SK-N-SH (cell line): ENCODE results near the gene MELTF. TPM values are rescaled to one million over a fixed set of nuclear protein-coding genes. Genes with fewer than 3 reads are reported as not detected.

Experiments used
- CTCF ChIA-PET: fragments of 300-600, 350-600 bp; formaldehyde crosslinking; extraction: SDS; loops from one replicate; lab custom pipeline; 2021; lab: Yijun Ruan, JAX
- POLR2A ChIA-PET: fragments of 350-600 bp; sonication (Branson Sonifier 250); formaldehyde crosslinking; extraction: SDS; loops from one replicate; lab custom pipeline; 2020; ENCODE audit warnings: antibody characterized with exemption, inconsistent platforms; lab: Yijun Ruan, JAX
- DNase-seq: peaks from one replicate; pipeline ENCODE4 v3.0.0; 2012
- H2AFZ ChIP-seq: fragments of 200-600 bp; sonication (generic); 2 replicates; pipeline ENCODE4 v1.8.1; 2016; ENCODE audit warnings: antibody characterized with exemption, mild to moderate bottlenecking, low read depth
- H3F3A ChIP-seq: fragments of 200-600 bp; sonication (generic); replicated peaks from 2 replicates; pipeline ENCODE3; 2016; ENCODE audit warnings: antibody characterized with exemption, mild to moderate bottlenecking; ENCODE audit not compliant: insufficient read depth
- H3K27ac ChIP-seq, 2 experiments: fragments of 200-500 bp in 1 of 2; fragments of 200-600 bp in 1 of 2; sonication (Bioruptor generic) in 1 of 2; sonication (generic), shearing (Covaris generic) in 1 of 2; 2 replicates each; pipeline versions ENCODE4 v1.5.1 to v1.6.1; 2014 to 2016; ENCODE audit warnings: low read depth in 2 of 2, inconsistent platforms in 1 of 2, low read length in 1 of 2, mild to moderate bottlenecking in 1 of 2, mixed read lengths in 1 of 2
- H3K27me3 ChIP-seq: fragments of 200-600 bp; sonication (generic), shearing (Covaris generic); 2 replicates; pipeline ENCODE4 v1.6.1; 2016; ENCODE audit warnings: mixed run types; ENCODE audit not compliant: insufficient read depth
- H3K36me3 ChIP-seq, 2 experiments: fragments of 200-500 bp in 1 of 2; fragments of 200-600 bp in 1 of 2; sonication (Bioruptor generic) in 1 of 2; sonication (generic) in 1 of 2; replicated peaks in 1 of 2; 2 replicates each; pipeline versions ENCODE3 to v1.5.1; 2014 to 2016; ENCODE audit warnings: low read length in 1 of 2, mild to moderate bottlenecking in 1 of 2; ENCODE audit not compliant: insufficient read depth in 2 of 2, control insufficient read depth in 1 of 2
- H3K4me1 ChIP-seq, 2 experiments: fragments of 200-500 bp in 1 of 2; fragments of 200-600 bp in 1 of 2; sonication (Bioruptor generic) in 1 of 2; sonication (generic), shearing (Covaris generic) in 1 of 2; 2 replicates each; pipeline versions ENCODE4 v1.5.1 to v1.6.1; 2014 to 2016; ENCODE audit warnings: low read depth in 1 of 2, low read length in 1 of 2, mixed run types in 1 of 2; ENCODE audit not compliant: insufficient read depth in 2 of 2, control insufficient read depth in 1 of 2
- H3K4me2 ChIP-seq: fragments of 200-600 bp; sonication (generic), shearing (Covaris generic); 2 replicates; pipeline ENCODE4 v1.6.1; 2017; ENCODE audit warnings: mixed run types
- H3K4me3 ChIP-seq, 2 experiments: fragments of 200-500 bp in 1 of 2; fragments of 200-600 bp in 1 of 2; sonication (Bioruptor generic) in 1 of 2; sonication (generic), shearing (Covaris generic) in 1 of 2; 2 replicates each; pipeline versions ENCODE4 v1.5.1 to v1.8.1; 2014 to 2016; ENCODE audit warnings: low read depth in 2 of 2, inconsistent platforms in 1 of 2, low read length in 1 of 2, mild to moderate bottlenecking in 1 of 2, mixed read lengths in 1 of 2, moderate library complexity in 1 of 2
- H3K79me2 ChIP-seq: fragments of 200-600 bp; sonication (generic); 2 replicates; pipeline ENCODE4 v1.8.1; 2017; ENCODE audit warnings: mild to moderate bottlenecking; ENCODE audit not compliant: insufficient read depth
- H3K9ac ChIP-seq: fragments of 200-600 bp; sonication (generic); 2 replicates; pipeline ENCODE4 v1.6.1; 2017; ENCODE audit warnings: mixed run types
- H3K9me2 ChIP-seq: fragments of 200-600 bp; sonication (generic); 2 replicates; pipeline ENCODE4 v1.6.1; 2017; ENCODE audit warnings: mixed run types
- H3K9me3 ChIP-seq: fragments of 200-600 bp; sonication (generic); 2 replicates; pipeline ENCODE4 v1.6.1; 2017; ENCODE audit warnings: mixed run types, mild to moderate bottlenecking, moderate library complexity
- H4K20me1 ChIP-seq: fragments of 200-600 bp; sonication (generic); 2 replicates; pipeline ENCODE4 v1.6.1; 2017; ENCODE audit warnings: mild to moderate bottlenecking, mixed run types; ENCODE audit not compliant: insufficient read depth
- FOXJ3 ChIP-seq: sonication (generic); formaldehyde crosslinking; IDR thresholded peaks from 2 replicates; pipeline ENCODE4 v1.5.1; 2020; ENCODE audit warnings: mild to moderate bottlenecking, missing genetic modification reagents
- FOXM1 ChIP-seq: IDR thresholded peaks from 2 replicates; pipeline ENCODE4 v1.4.0; 2012; ENCODE audit warnings: low read depth, mild to moderate bottlenecking
- IRF3 ChIP-seq: fragments of 150-350 bp; IDR thresholded peaks from 2 replicates; pipeline ENCODE4 v1.6.1; 2016; ENCODE audit warnings: mild to moderate bottlenecking, low read depth, low read length
- MEF2A ChIP-seq: IDR thresholded peaks from 2 replicates; pipeline ENCODE4 v1.4.0; 2012; ENCODE audit warnings: low read depth, borderline replicate concordance
- MXI1 ChIP-seq: IDR thresholded peaks from 2 replicates; pipeline ENCODE4 v1.6.1; 2012; ENCODE audit warnings: mild to moderate bottlenecking, low read depth, low read length, improper control_type of control experiment
- NFIC ChIP-seq: IDR thresholded peaks from 2 replicates; pipeline ENCODE4 v1.4.0; 2012; ENCODE audit warnings: borderline replicate concordance
- NRF1 ChIP-seq: IDR thresholded peaks from 2 replicates; pipeline ENCODE4 v1.6.1; 2012; ENCODE audit warnings: low read depth, mild to moderate bottlenecking, low read length
- POLR2AphosphoS5 ChIP-seq: IDR thresholded peaks from 2 replicates; pipeline ENCODE4 v1.6.1; 2012; ENCODE audit warnings: low read depth, low read length
- RAD21 ChIP-seq: IDR thresholded peaks from 2 replicates; pipeline ENCODE4 v1.6.1; 2012; ENCODE audit warnings: mild to moderate bottlenecking, low read length
- RCOR1 ChIP-seq: fragments of 150-350 bp; IDR thresholded peaks from 2 replicates; pipeline ENCODE4 v1.6.1; 2017; ENCODE audit warnings: antibody characterized with exemption, low read length
- RXRA ChIP-seq: IDR thresholded peaks from 2 replicates; pipeline ENCODE4 v1.4.0; 2012; ENCODE audit warnings: low read depth, mild to moderate bottlenecking, borderline replicate concordance
- SIN3A ChIP-seq: IDR thresholded peaks from 2 replicates; pipeline ENCODE4 v1.6.1; 2012; ENCODE audit warnings: low read depth, mild to moderate bottlenecking, low read length, moderate library complexity, borderline replicate concordance
- SMC3 ChIP-seq: IDR thresholded peaks from 2 replicates; pipeline ENCODE4 v1.6.1; 2012; ENCODE audit warnings: low read depth, low read length, improper control_type of control experiment
- TEAD4 ChIP-seq: IDR thresholded peaks from 2 replicates; pipeline ENCODE4 v1.4.0; 2012; ENCODE audit warnings: mild to moderate bottlenecking, borderline replicate concordance; ENCODE audit not compliant: insufficient read depth
- WGBS: methylation state at CpG from one replicate; pipeline ENCODE4 v1.1.6; 2017; ENCODE audit warnings: low lambda C conversion rate; 5-methylcytosine and 5-hydroxymethylcytosine counted together
- polyA plus RNA-seq, 3 experiments: library from polyadenylated mRNA; depleted of rRNA; stranded (reverse); fragments of >200 nt; gene quantifications; 2 replicates each; pipeline ENCODE4 v1.2.3, GENCODE V29; 2012
- TF ChIP-seq, protein P1 (sequence below): IDR thresholded peaks from 2 replicates; pipeline ENCODE4 v1.6.1; 2012; ENCODE audit warnings: mild to moderate bottlenecking, low read depth, low read length, moderate library complexity
- TF ChIP-seq, protein P2 (sequence below): IDR thresholded peaks from 2 replicates; pipeline ENCODE4 v1.4.0; 2012; ENCODE audit warnings: low read depth, borderline replicate concordance
- TF ChIP-seq, protein P3 (sequence below): IDR thresholded peaks from 2 replicates; pipeline ENCODE4 v1.4.0; 2012; ENCODE audit warnings: low read depth
- TF ChIP-seq, protein P4 (sequence below): IDR thresholded peaks from 2 replicates; pipeline ENCODE4; 2012
- TF ChIP-seq, protein P5 (sequence below): fragments of 150-350 bp; IDR thresholded peaks from 2 replicates; pipeline ENCODE4 v1.6.1; 2017; ENCODE audit warnings: antibody characterized with exemption, low read length, low read depth, borderline replicate concordance
- TF ChIP-seq, protein P6 (sequence below): IDR thresholded peaks from 2 replicates; pipeline ENCODE4 v1.4.0; 2012; ENCODE audit warnings: low read depth, borderline replicate concordance

Gene MELTF
- polyA plus RNA-seq, 1 of the 3 experiments (the other 2 are of a cell fraction), result 32.4 TPM

DNA sequence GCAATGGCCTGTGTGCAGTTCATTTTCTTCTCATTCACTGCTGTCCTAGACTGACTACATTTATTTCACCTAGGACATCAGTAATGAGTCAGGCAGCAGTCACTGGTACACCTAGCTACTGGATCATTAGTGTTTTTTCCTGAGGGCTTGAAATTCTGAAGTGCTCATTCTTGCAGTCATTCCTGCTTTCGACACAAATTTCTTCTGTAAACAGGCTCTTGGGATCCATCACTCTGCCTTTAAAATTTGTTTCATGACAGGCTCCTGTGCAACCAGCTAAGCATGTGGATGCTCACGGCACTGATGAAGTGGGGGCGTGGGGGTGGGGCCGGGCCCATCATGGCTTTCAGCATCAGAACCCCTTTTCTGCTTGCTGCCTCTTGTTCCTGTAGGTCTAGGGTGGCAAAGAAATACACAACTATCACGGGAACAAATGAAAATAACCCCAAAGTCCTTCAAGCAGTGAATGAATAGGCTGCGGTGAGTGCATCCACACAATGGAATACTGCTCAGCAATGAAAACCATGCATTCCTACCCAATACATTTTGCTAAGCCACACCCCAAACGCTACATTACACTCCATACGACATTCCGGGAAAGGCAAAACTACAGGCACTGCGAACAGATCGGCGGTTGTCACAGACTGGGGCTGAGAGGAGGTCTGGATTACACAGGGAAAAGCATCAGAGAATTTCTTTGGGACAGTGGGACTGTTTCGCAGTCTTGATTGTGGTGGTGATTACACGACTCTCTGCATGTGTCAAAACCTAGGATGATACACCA is 9.3 kb upstream of the MELTF start:
- Histone ChIP-seq H3K9me3 (no peaks in the 10 kb centered on the region), H3K4me1 (no peaks in the 10 kb centered on the region), H3K36me3 (peaks cover 23 to 25% of the 10 kb centered on the region in 2 experiments), H3K27me3 (no peaks in the 10 kb centered on the region), H3K27ac (no peak overlapping the region; a peak in 1 of 4 replicates), H3F3A (peaks cover 13% of the 10 kb centered on the region), H2AFZ (no peak overlapping the region), H3K9ac (no peak overlapping the region), H3K4me2 (no peak overlapping the region), H3K9me2 (no peaks in the 10 kb centered on the region), H3K79me2 (no peaks in the 10 kb centered on the region), H4K20me1 (no peaks in the 10 kb centered on the region), H3K4me3 (no peak overlapping the region)
- ChIA-PET POLR2A (no interaction called here), CTCF (interaction anchor here (1.0 kb wide), 1 partner anchor 9 kb away, joined by 3 read pairs; no protein-coding TSS in a partner anchor)
- DNase-seq, result no peak
- WGBS, result 91% methylated on average over 14 of the region's 14 CpGs
- TF ChIP-seq, protein P1, sequence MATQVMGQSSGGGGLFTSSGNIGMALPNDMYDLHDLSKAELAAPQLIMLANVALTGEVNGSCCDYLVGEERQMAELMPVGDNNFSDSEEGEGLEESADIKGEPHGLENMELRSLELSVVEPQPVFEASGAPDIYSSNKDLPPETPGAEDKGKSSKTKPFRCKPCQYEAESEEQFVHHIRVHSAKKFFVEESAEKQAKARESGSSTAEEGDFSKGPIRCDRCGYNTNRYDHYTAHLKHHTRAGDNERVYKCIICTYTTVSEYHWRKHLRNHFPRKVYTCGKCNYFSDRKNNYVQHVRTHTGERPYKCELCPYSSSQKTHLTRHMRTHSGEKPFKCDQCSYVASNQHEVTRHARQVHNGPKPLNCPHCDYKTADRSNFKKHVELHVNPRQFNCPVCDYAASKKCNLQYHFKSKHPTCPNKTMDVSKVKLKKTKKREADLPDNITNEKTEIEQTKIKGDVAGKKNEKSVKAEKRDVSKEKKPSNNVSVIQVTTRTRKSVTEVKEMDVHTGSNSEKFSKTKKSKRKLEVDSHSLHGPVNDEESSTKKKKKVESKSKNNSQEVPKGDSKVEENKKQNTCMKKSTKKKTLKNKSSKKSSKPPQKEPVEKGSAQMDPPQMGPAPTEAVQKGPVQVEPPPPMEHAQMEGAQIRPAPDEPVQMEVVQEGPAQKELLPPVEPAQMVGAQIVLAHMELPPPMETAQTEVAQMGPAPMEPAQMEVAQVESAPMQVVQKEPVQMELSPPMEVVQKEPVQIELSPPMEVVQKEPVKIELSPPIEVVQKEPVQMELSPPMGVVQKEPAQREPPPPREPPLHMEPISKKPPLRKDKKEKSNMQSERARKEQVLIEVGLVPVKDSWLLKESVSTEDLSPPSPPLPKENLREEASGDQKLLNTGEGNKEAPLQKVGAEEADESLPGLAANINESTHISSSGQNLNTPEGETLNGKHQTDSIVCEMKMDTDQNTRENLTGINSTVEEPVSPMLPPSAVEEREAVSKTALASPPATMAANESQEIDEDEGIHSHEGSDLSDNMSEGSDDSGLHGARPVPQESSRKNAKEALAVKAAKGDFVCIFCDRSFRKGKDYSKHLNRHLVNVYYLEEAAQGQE, result no peak
- TF ChIP-seq NRF1 (no peak), POLR2AphosphoS5 (no peak), RCOR1 (no peak), RAD21 (no peak), NFIC (no peak), SIN3A (no peak), FOXM1 (no peak), IRF3 (no peak), MXI1 (no peak), RXRA (no peak), SMC3 (no peak), MEF2A (no peak), FOXJ3 (no peak), TEAD4 (no peak)
- TF ChIP-seq, protein P2, sequence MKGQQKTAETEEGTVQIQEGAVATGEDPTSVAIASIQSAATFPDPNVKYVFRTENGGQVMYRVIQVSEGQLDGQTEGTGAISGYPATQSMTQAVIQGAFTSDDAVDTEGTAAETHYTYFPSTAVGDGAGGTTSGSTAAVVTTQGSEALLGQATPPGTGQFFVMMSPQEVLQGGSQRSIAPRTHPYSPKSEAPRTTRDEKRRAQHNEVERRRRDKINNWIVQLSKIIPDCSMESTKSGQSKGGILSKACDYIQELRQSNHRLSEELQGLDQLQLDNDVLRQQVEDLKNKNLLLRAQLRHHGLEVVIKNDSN, result no peak
- TF ChIP-seq, protein P3, sequence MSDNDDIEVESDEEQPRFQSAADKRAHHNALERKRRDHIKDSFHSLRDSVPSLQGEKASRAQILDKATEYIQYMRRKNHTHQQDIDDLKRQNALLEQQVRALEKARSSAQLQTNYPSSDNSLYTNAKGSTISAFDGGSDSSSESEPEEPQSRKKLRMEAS, result no peak
- TF ChIP-seq, protein P4, sequence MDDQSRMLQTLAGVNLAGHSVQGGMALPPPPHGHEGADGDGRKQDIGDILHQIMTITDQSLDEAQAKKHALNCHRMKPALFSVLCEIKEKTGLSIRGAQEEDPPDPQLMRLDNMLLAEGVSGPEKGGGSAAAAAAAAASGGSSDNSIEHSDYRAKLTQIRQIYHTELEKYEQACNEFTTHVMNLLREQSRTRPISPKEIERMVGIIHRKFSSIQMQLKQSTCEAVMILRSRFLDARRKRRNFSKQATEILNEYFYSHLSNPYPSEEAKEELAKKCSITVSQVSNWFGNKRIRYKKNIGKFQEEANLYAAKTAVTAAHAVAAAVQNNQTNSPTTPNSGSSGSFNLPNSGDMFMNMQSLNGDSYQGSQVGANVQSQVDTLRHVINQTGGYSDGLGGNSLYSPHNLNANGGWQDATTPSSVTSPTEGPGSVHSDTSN, result no peak
- TF ChIP-seq, protein P5, sequence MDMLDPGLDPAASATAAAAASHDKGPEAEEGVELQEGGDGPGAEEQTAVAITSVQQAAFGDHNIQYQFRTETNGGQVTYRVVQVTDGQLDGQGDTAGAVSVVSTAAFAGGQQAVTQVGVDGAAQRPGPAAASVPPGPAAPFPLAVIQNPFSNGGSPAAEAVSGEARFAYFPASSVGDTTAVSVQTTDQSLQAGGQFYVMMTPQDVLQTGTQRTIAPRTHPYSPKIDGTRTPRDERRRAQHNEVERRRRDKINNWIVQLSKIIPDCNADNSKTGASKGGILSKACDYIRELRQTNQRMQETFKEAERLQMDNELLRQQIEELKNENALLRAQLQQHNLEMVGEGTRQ, result no peak
- TF ChIP-seq, protein P6, sequence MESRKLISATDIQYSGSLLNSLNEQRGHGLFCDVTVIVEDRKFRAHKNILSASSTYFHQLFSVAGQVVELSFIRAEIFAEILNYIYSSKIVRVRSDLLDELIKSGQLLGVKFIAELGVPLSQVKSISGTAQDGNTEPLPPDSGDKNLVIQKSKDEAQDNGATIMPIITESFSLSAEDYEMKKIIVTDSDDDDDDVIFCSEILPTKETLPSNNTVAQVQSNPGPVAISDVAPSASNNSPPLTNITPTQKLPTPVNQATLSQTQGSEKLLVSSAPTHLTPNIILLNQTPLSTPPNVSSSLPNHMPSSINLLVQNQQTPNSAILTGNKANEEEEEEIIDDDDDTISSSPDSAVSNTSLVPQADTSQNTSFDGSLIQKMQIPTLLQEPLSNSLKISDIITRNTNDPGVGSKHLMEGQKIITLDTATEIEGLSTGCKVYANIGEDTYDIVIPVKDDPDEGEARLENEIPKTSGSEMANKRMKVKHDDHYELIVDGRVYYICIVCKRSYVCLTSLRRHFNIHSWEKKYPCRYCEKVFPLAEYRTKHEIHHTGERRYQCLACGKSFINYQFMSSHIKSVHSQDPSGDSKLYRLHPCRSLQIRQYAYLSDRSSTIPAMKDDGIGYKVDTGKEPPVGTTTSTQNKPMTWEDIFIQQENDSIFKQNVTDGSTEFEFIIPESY, result no peak
